NCI-H146 treated with DMSO at 0.1 percent for 48 hours (cell line): ENCODE data around the gene SHANK2.

Source experiments
- DNase-seq: peaks from one replicate; lab custom pipeline; 2025; ENCODE audit not compliant: unreplicated experiment; lab: John Stamatoyannopoulos, UW

Gene SHANK2

GRCh38 chr11:71269603-71270511 is 17.5 kb upstream of the SHANK2 start:
- DNase-seq = no peak

GRCh38 chr11:71268706-71269321 is 16.4 kb upstream of the SHANK2 start:
- no peak for DNase-seq

- DNase-seq = no peak
Measured at GRCh38 chr11:71267807-71268421, 15.5 kb upstream of the SHANK2 start.

- no peak for DNase-seq
Measured at GRCh38 chr11:71266114-71266833, 13.9 kb upstream of the SHANK2 start.

- DNase-seq = no peak
Measured at GRCh38 chr11:71265559-71266092, 13.2 kb upstream of the SHANK2 start.

GRCh38 chr11:71263386-71263785 is 11.0 kb upstream of the SHANK2 start:
- DNase-seq = no peak

GRCh38 chr11:71255800-71256479 is 3.6 kb upstream of the SHANK2 start:
- DNase-seq = no peak

GRCh38 chr11:71255323-71255722 is 2.9 kb upstream of the SHANK2 start:
- DNase-seq = no peak

- no peak for DNase-seq
Measured at GRCh38 chr11:71253794-71254193, 1.4 kb upstream of the SHANK2 start.

GRCh38 chr11:71252770-71253730 is 673 bp upstream of the SHANK2 start:
- no peak for DNase-seq

GRCh38 chr11:71251761-71252268 is 562 bp downstream of the SHANK2 start:
- DNase-seq = no peak

GRCh38 chr11:71251151-71251721 is 1.1 kb downstream of the SHANK2 start:
- no peak for DNase-seq

GRCh38 chr11:71250523-71251150 is 1.7 kb downstream of the SHANK2 start:
- DNase-seq = no peak

- no peak for DNase-seq
Measured at GRCh38 chr11:71249301-71249700, 3.1 kb downstream of the SHANK2 start.

- no peak for DNase-seq
Measured at GRCh38 chr11:71248656-71249055, 3.7 kb downstream of the SHANK2 start.

GRCh38 chr11:71248251-71248570 is 4.2 kb downstream of the SHANK2 start:
- no peak for DNase-seq

- no peak for DNase-seq
Measured at GRCh38 chr11:71247551-71248250, 4.7 kb downstream of the SHANK2 start.

- no peak for DNase-seq
Measured at GRCh38 chr11:71246559-71246958, 5.8 kb downstream of the SHANK2 start.
